CD4-positive, alpha-beta T cell treated with Interleukin-12 subunit alpha and Interleukin-12 subunit beta, for 1 hour (primary cell): ENCODE data around the gene DNPEP.
A peak's percentile ranks its signal among the peaks of the same experiment; 100 is the strongest.
"Not testable (repeated sequence)": the region's sequence is repeated elsewhere in the genome, so short reads cannot be mapped to it uniquely, and the experiment has no call there.

ENCODE experiments used
- DNase-seq: peaks from one replicate; pipeline ENCODE4 v3.0.0-alpha.2; 2020

The DNPEP gene

GRCh38 chr2:219398721-219399363 lies 11.1 kb upstream of the DNPEP start:
- DNase-seq: no peak

GRCh38 chr2:219396863-219397457 lies 9.2 kb upstream of the DNPEP start:
- DNase-seq: no peak

GRCh38 chr2:219395609-219396008 lies 7.9 kb upstream of the DNPEP start:
- no peak for DNase-seq

- not testable (repeated sequence) for DNase-seq
These were observed 7.3 kb upstream of the DNPEP start for GRCh38 chr2:219395056-219395455.

- DNase-seq: no peak
These were observed 5.0 kb upstream of the DNPEP start for GRCh38 chr2:219392754-219393153.

- DNase-seq: no peak
These were observed 1.1 kb upstream of the DNPEP start for GRCh38 chr2:219388907-219389156.

- peak; percentile 99 for DNase-seq
These were observed 602 bp upstream of the DNPEP start for GRCh38 chr2:219388121-219388906.

- DNase-seq: no peak
These were observed 1.0 kb downstream of the DNPEP start for GRCh38 chr2:219386532-219387280.

GRCh38 chr2:219385958-219386520 lies 1.7 kb downstream of the DNPEP start:
- no peak for DNase-seq

GRCh38 chr2:219384859-219385258 lies 2.9 kb downstream of the DNPEP start:
- no peak for DNase-seq

- DNase-seq: no peak
These were observed 3.5 kb downstream of the DNPEP start for GRCh38 chr2:219384083-219384713.

GRCh38 chr2:219381448-219381847 lies 6.3 kb downstream of the DNPEP start:
- no peak for DNase-seq

- no peak for DNase-seq
These were observed 6.8 kb downstream of the DNPEP start for GRCh38 chr2:219380926-219381325.

- DNase-seq: no peak
These were observed 9.4 kb downstream of the DNPEP start for GRCh38 chr2:219378163-219378851.

GRCh38 chr2:219369447-219369861 lies 18.3 kb downstream of the DNPEP start:
- no peak for DNase-seq

GRCh38 chr2:219368690-219369191 lies 19.0 kb downstream of the DNPEP start:
- DNase-seq: no peak

- no peak for DNase-seq
These were observed 25.1 kb downstream of the DNPEP start for GRCh38 chr2:219362524-219363164.

- DNase-seq: no peak
These were observed 25.6 kb downstream of the DNPEP start for GRCh38 chr2:219362072-219362471.

GRCh38 chr2:219358170-219359075 lies 29.3 kb downstream of the DNPEP start:
- no peak for DNase-seq

GRCh38 chr2:219356834-219357233 lies 30.9 kb downstream of the DNPEP start:
- DNase-seq: no peak
